Measurements from ENCODE around the gene DENND10.
"Not testable (repeated sequence)": the region's sequence is repeated elsewhere in the genome, so short reads cannot be mapped to it uniquely, and the experiment has no call there.

Gene DENND10

GRCh38 chr10:119132521-119133345, 28.8 kb downstream of the DENND10 start:
- DNase-seq (ENCODE audit: low read depth in 2 of 2) = no peak

GRCh38 chr10:119133949-119134348, 30.0 kb downstream of the DENND10 start:
- no peak for DNase-seq (ENCODE audit: low read depth in 2 of 2)

DNA sequence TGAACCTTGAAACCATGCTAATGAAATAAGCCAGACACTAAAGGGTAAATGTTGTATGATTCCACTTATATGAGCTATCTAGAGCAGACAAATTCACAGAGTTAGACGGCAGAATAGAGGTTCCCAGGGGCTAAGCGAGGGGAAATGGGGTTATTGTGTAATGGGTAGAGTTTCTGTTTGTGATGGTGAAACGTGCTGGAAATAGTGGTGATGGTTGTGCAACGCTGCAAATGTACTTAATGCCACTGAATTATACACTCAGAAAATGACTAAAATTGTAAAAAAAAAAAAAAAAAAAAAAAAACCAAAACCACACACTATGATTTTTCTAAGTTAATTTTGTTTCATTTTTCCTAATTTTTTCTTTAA, 31.6 kb downstream of the DENND10 start:
- DNase-seq (ENCODE audit: low read depth in 2 of 2) = no peak

- DNase-seq (ENCODE audit: low read depth in 2 of 2) = no peak
These were observed 32.2 kb downstream of the DENND10 start for GRCh38 chr10:119136084-119136483.

- not testable (repeated sequence) for DNase-seq (ENCODE audit: low read depth in 2 of 2)
These were observed 34.0 kb downstream of the DENND10 start for GRCh38 chr10:119137878-119138277.

DNA sequence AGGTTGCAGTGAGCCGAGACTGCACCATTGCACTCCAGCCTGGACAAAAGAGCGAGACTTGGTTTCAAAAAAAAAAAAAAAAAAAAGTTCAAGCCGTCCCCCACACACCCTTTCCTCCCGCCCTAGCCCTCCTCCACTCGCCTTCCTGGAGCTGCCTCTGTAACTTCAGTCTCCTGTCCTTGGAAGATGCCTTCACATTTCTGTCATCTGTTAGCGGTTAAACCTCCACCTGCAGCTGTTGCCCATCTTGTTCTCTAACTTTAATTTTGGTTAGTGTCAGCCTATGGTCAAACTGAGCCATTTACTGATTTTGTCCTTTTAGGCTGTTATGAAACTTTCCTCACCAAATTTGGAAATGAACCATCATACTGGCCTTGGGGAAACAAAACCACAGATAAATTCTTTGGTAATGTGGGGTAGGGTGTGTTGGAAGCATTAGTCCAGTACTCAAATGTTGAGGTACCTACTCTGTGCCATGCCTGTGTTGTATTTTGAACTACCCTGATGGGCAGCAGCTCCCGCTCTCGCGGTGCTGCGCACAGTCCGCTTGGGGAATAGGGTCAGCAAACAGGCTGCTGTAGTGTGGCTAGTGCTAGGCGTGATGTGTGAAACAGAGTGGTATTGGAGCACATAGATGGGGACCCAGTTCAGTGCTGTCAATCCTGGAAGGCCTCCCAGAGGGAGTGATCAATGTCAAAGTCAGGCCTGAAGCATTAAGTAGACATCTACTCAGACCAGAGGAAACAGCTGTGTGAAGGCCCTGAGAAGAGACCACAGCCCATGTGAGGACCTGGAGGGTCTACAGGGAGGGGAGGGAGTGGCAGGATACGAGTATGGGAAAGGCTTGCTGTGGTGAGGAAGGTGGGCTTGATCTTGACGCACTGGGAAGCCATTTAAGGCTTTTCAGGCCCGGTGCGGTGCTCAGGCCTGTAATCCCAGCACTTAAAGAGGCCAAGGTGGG, 34.7 kb downstream of the DENND10 start:
- no peak for DNase-seq (ENCODE audit: low read depth in 2 of 2)

DNA sequence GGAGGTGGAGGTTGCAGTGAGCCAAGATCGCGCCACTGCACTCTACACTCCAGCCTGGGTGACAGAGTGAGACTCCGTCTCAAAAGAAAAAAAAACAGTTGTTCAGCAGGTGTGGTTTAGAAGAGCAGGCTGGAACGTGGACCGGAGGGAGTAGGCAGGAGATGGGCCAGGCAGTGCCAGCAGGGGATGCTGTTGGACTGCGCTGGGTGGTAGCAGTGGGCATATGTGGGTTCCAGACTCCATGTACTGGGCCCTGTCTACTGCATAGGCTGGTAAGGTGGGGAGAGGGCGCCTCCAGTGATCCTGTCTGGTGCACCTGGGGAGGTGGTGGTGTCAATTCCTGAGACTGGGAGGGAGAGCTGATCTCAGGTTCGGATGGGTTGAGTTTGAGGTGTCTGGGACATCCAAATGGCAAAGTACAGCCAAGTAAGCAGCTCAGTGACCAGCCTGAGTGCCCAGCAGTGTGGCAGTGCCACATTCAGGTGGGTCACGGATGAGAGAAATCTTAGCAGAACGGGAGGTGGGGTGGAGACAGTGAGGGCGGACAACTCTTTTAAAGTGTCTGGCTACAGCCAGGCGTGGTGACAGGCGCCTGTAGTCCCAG, 35.7 kb downstream of the DENND10 start:
- DNase-seq (ENCODE audit: low read depth in 2 of 2) = peak; percentile 13 to 15

DNA sequence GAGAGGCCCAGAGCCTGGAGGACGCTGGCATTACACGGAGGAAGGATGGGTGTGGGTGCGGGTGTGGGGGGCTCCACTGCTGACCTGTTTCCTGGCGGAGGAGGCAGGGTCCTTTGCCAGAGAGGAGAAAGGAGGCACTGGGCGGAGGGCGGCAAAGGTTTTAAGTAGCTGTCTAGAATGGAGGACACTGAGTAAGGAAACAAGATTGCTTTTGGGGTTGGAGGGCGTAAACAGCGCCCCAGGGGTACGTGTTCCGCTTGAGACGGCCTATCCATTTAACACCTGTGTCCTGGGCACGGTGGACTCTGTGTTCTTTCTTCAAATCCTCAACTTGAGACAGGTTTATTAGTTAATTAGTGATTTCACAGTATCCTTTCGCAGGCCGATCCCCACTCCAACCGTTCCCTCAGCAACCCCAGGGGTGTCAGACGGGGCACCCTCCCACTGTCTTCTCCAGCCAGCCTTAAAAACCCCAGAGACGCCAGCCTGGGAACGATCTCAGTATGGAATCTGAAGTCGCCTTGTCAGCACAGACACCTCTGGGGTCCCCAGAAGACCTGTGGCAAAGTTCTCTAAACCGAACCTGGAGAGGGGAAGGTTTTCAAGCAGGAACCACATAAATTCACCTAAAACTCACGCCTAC, 36.8 kb downstream of the DENND10 start:
- DNase-seq (ENCODE audit: low read depth in 2 of 2) = no peak

- no peak for DNase-seq (ENCODE audit: low read depth in 2 of 2)
These were observed 39.7 kb downstream of the DENND10 start for GRCh38 chr10:119143657-119144056.

DNA sequence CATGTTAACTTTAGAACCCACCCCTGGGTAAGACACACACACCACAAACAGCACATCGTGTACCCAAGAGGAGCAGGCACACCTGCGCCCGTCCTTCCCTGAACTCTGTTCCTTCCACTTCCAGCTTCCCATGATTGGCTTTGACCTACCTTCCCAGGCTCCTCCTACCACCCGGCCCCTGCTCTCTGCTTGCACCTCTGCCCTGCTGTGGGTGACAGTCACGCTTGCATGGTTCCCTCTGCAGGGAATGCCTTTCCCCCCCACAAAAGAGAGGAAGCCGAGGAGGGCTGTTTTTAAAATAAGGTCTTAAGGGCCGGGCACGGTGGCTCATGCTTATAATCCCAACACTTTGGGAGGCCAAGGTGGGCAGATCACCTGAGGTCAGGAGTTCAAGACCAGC, 45.2 kb downstream of the DENND10 start:
- no peak for DNase-seq (ENCODE audit: low read depth in 2 of 2)

GRCh38 chr10:119149729-119150128, 45.8 kb downstream of the DENND10 start:
- DNase-seq (ENCODE audit: low read depth in 2 of 2) = no peak

- not testable (repeated sequence) for DNase-seq (ENCODE audit: low read depth in 2 of 2)
These were observed 47.7 kb downstream of the DENND10 start for GRCh38 chr10:119151601-119152000.

DNA sequence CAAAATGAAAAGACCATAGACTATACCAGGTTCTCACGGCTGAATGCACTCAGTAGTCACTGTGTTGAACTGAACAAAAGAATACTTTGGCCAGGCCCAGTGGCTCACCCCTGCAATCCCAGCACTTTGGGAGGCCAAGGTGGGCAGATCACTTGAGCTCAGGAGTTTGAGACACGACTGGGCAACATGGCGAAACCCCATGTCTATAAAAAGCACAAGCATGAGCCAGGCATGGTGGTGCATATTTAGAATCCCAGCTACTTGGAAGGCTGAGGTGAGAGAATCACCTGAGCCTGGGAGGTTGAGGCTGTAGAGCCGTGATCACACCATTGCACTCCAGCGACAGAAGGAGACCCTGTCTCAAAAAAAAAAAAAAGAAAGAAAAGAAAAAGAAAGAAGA, 49.1 kb downstream of the DENND10 start:
- DNase-seq (ENCODE audit: low read depth in 2 of 2) = no peak

DNA sequence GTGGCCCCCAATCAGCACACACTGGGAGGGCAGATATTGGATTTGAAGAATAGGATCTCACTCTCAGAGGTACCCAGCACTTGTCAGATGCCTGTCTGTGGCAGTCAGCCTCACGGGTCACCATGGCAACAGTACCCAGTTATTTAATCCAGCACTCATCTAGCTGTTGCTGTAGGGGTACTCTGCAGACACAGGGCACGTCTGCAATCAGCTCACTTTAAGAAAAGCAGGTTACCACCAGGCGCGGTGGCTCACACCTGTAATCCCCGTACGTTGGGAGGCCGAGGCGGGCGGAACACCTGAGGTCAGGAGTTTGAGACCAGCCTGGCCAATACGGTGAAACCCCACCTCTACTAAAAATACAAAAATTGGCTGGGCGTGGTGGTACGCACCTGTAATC, 49.7 kb downstream of the DENND10 start:
- no peak for DNase-seq (ENCODE audit: low read depth in 2 of 2)

- no peak for DNase-seq (ENCODE audit: low read depth in 2 of 2)
These were observed 55.4 kb downstream of the DENND10 start for GRCh38 chr10:119159332-119159731.

DNA sequence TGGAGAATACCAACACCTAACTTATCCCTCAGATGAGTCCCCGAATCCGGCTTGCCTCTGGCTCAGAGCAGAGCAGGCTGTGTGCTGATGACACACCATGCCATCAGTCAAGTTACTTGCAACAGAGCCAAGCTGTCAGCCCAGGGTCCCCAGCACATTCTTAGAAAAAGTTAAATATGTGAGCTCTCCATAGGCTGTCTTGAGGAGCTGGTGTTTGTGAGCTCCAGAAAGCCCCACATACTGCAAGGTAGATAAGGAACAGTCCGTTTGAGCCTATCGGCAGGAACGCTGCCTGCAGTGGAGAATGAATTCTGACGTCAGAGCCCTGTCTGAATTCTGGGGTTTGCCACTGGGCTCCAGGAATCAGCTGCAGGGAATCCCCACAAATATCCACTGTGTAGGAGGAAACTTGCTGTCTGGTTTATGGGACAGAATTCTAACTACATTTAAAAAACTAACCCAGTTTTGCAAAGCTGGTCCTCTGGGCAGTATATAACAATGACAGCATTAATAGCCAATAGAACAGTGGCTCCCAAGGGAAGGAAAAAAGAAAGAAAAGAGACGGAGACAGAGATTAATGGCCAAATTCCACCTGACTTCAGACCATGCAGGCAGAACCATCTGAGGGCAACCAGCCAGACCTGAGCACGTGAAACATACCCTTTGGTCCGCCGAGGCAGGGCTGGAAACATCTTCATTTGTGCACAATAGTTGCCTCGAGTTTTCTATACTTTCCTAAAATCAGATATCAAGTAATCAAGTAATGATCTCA, 58.0 kb downstream of the DENND10 start:
- no peak for DNase-seq (ENCODE audit: low read depth in 2 of 2)

DNA sequence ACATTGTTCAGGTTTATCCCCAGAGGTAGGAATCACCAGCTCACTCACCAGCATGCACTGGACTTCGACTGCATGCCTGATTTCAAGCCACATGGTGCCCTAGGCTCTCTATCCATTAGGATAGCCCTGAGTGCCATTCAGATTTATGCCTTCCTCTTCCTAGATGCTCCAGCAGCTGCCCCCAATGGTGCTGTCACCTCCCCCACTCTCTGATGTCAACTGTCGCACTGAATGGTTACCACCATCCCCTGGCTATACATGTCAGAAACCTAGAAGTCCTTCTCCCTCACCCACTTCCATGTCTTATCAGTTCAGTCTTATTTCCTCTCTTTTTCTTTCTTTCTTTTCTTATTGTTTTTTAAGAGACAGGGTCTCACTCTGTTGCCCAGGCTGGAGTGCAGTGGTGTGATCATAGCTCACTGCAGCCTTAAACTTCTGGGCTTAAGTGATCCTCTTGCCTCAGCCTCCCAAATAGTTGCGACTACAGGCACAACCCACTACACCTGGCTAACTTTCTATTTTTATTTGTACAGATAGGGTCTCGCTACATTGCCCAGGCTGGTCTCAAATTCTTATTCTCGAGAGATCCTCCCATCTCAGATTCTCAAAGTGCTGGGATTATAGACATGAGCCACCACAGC, 58.7 kb downstream of the DENND10 start:
- DNase-seq (ENCODE audit: low read depth in 2 of 2) = no peak

GRCh38 chr10:119165171-119166117, 61.5 kb downstream of the DENND10 start, which contains the start of gene SFXN4:
Gene SFXN4, minus strand, starts transcription at chr10:119165714. Its CDS starts 67 bp downstream, at chr10:119165647.
- peak; percentile 47 to 69 for DNase-seq (ENCODE audit: low read depth in 2 of 2)

GRCh38 chr10:119166118-119166500, 62.2 kb downstream of the DENND10 start:
- no peak for DNase-seq (ENCODE audit: low read depth in 2 of 2)

Measured in stimulated activated CD8-positive, alpha-beta memory T cell treated with anti-CD3 and anti-CD28 coated beads, Interleukin-15, amount 100 ng/mL, for 4 hours (primary cell).